Measurements from ENCODE around the gene BRPF3.

Gene BRPF3

GRCh38 chr6:36266913-36267644, 70.5 kb downstream of the BRPF3 start:
- no peak overlapping the region for H3K4me3 ChIP-seq (ENCODE audit: low read length)
- TF ChIP-seq, protein P1, sequence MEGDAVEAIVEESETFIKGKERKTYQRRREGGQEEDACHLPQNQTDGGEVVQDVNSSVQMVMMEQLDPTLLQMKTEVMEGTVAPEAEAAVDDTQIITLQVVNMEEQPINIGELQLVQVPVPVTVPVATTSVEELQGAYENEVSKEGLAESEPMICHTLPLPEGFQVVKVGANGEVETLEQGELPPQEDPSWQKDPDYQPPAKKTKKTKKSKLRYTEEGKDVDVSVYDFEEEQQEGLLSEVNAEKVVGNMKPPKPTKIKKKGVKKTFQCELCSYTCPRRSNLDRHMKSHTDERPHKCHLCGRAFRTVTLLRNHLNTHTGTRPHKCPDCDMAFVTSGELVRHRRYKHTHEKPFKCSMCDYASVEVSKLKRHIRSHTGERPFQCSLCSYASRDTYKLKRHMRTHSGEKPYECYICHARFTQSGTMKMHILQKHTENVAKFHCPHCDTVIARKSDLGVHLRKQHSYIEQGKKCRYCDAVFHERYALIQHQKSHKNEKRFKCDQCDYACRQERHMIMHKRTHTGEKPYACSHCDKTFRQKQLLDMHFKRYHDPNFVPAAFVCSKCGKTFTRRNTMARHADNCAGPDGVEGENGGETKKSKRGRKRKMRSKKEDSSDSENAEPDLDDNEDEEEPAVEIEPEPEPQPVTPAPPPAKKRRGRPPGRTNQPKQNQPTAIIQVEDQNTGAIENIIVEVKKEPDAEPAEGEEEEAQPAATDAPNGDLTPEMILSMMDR (conservative IDR thresholded peaks at IDR 0.05; ENCODE audit: low read depth, low read length) = no peak
- no peak for DNase-seq (ENCODE audit: low read depth)

- TF ChIP-seq, protein P1 (conservative IDR thresholded peaks at IDR 0.05; ENCODE audit: low read depth, low read length) = no peak
- H3K4me3 ChIP-seq (ENCODE audit: low read length) = no peak overlapping the region
- no peak for DNase-seq (ENCODE audit: low read depth)
Observed at GRCh38 chr6:36267731-36268477, 71.4 kb downstream of the BRPF3 start.

DNA sequence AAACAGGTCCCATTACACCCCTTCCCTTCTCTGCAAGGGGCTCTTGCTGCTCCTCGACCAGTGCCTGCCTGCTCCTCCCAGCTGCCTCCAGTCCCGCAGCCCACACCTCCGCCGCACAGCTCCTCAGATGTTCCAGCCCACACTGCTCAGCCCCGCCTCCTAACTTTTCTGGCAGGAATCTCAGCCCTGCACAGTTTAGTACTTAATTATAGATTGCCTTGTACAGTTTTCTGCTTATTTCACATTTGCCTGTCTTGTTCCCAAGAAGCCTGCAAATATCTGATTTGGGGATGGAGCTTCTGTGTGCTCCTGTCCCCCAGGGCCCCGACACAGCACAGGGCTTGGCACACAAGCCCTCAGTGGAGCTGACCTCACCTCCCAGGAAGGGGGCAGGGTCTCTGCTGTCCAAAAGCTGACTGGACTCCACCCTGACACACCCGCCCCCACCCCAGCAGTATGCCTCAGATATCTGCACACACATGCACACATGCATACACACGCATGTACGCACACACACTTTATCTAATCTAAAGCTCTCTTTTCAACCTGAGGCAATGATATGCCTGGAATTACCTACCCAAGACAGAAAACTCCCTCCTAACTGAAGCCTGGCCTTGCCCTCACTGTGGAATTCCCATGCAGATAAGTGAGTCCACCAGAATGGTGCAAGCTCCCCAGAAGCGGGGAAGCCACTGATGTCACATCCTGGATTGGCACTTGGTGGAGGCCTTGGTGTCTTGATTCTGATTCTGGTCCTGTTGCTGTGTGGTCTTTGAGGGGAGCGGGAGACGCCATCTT, 72.1 kb downstream of the BRPF3 start:
- no peak overlapping the region for H3K4me3 ChIP-seq (ENCODE audit: low read length)
- TF ChIP-seq, protein P1 (conservative IDR thresholded peaks at IDR 0.05; ENCODE audit: low read depth, low read length) = no peak
- no peak for DNase-seq (ENCODE audit: low read depth)

DNA sequence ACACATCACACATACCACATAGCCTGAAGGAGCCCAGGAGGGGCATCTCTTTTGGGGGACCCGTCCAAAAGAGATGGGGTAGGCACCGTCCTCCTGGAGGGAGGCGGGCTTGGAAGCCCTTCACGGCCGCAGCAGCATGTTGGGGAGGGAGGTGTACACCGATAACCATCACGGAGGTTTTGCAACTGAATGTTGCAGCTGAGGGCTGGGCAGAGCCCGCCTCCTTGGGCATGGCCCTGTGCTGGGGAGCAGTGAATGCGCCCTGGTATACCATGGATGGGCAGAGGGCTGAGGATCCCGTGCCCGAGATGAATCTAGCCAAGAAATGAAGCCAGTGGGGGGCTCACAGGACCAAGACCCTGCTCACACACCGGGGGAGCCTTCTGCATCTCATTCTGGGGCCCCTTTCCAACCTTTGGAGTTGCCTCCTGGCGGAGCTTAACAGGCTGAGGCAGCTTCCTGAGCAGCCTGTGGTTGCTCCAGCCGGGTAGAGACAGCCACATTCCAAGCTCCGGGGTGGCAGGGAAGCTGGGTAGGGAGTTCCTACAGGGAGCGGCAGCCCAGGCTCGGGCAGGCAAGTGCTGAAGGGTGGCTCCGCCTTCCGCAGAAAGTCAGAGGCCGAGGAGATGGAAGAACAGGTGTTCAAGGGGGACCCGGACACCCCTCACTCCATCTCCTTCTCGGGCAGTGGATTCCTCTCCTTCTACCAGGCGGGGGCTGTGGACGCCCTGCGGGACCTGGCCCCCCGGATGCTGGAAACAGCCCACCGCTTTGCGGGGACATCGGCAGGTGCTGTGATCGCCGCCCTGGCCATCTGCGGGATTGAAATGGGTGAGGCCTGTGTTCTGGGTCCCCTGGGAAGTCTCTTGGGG, 73.5 kb downstream of the BRPF3 start, which contains the start of gene PNPLA1:
TSS of gene PNPLA1 (plus strand) at position 227 of the 872 bp plus-strand sequence. CDS start at position 627, 400 bp downstream.
- no peak within 1 kb of the TSS for H3K4me3 ChIP-seq (ENCODE audit: low read length)
- TF ChIP-seq, protein P1 (conservative IDR thresholded peaks at IDR 0.05; ENCODE audit: low read depth, low read length) = no peak
- no peak for DNase-seq (ENCODE audit: low read depth)

DNA sequence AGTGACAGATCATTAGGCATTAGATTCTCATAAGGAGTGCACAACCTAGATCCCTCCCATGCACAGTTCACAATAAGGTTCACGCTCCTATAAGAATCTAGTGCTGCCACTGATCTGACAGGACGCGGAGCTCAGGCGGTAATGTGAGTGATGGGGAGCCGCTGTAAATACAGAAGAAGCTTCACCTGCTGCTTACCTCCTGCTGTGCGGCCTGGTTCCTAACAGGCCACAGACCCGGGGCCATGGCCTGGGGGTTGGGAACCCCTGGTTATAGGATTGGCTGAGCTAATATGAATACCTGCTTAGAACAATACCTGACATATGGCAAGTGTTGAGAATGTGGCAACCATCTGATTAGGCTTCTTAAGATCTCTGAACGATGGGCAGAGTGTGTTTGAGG, 75.7 kb downstream of the BRPF3 start:
- DNase-seq (ENCODE audit: low read depth) = no peak
- no peak overlapping the region for H3K4me3 ChIP-seq (ENCODE audit: low read length)
- TF ChIP-seq, protein P1 (conservative IDR thresholded peaks at IDR 0.05; ENCODE audit: low read depth, low read length) = no peak

DNA sequence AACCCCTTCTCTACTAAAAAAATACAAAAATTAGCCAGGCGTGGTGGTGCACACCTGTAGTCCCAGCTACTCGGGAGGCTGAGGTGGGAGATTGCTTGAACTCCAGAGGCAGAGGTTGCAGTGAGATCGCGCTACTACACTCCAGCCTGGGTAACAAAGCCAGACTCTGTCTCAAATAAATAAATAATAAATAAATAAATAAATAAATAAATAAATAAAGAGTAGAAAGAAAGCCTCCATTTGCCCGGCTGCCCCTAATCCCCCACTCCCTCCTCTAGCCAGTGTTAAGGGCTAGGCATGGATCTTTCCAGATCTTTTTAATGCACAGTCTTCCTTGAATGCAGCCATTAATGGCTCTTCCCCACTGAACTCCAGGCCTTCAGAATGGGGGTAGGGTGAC, 76.5 kb downstream of the BRPF3 start:
- no peak for DNase-seq (ENCODE audit: low read depth)
- no peak overlapping the region for H3K4me3 ChIP-seq (ENCODE audit: low read length)
- TF ChIP-seq, protein P1 (conservative IDR thresholded peaks at IDR 0.05; ENCODE audit: low read depth, low read length) = no peak
